WTC11 (cell line): ENCODE data around the gene ADCY2. TPM values are rescaled to one million over a fixed set of nuclear protein-coding genes. Genes with fewer than 3 reads are reported as not detected.

Experiments
- ATAC-seq: fragments of 200-7000 bp; cut with Tn5 transposase; 2 replicates; pipeline ENCODE4 v1.10.0; 2021; ENCODE audit warnings: mild to moderate bottlenecking, moderate library complexity
- CTCF ChIA-PET: fragments of 300-600 bp; sonication (Branson Sonifier 250); formaldehyde crosslinking; loops from one replicate; lab custom pipeline; 2021; ENCODE audit warnings: antibody characterized with exemption; lab: Charles Lee
- POLR2A ChIA-PET: fragments of 350-600 bp; sonication (Branson Sonifier 250); formaldehyde crosslinking; loops from one replicate; lab custom pipeline; 2021; ENCODE audit warnings: antibody characterized with exemption; lab: Charles Lee
- DNase-seq: peaks from one replicate; pipeline ENCODE4 v3.0.0; 2021; ENCODE audit warnings: low spot score
- H3K27ac Mint-ChIP-seq: 2 replicates; pipeline ENCODE4 v1.8.0; 2021; ENCODE audit warnings: mixed read lengths
- H3K27me3 Mint-ChIP-seq: 2 replicates; pipeline ENCODE4 v1.8.0; 2021; ENCODE audit warnings: low read depth, mild to moderate bottlenecking, moderate library complexity, mixed read lengths
- H3K36me3 Mint-ChIP-seq: 2 replicates; pipeline ENCODE4 v1.8.0; 2021; ENCODE audit warnings: mixed read lengths
- H3K4me1 Mint-ChIP-seq: 2 replicates; pipeline ENCODE4 v1.8.0; 2022; ENCODE audit warnings: mixed read lengths
- H3K4me3 Mint-ChIP-seq: 2 replicates; pipeline ENCODE4 v1.8.0; 2021; ENCODE audit warnings: mild to moderate bottlenecking, moderate library complexity, mixed read lengths
- H3K9me3 Mint-ChIP-seq: 2 replicates; pipeline ENCODE4 v1.8.0; 2021; ENCODE audit warnings: mixed read lengths
- AFF4 ChIP-seq: sonication (generic); formaldehyde crosslinking; IDR thresholded peaks from 2 replicates; pipeline ENCODE4 v1.8.1; 2023; ENCODE audit warnings: mild to moderate bottlenecking, missing genetic modification reagents, borderline replicate concordance
- ATF1 ChIP-seq: sonication (generic); formaldehyde crosslinking; IDR thresholded peaks from 2 replicates; pipeline ENCODE4 v1.8.1; 2023; ENCODE audit warnings: mild to moderate bottlenecking, moderate library complexity, missing genetic modification reagents
- ATF3 ChIP-seq: sonication (generic); formaldehyde crosslinking; conservative IDR thresholded peaks from 2 replicates; pipeline ENCODE4 v1.8.1; 2022; ENCODE audit warnings: mild to moderate bottlenecking, missing genetic modification reagents
- CBFB ChIP-seq: sonication (generic); formaldehyde crosslinking; IDR thresholded peaks from 2 replicates; pipeline ENCODE4 v1.8.1; 2022; ENCODE audit warnings: mild to moderate bottlenecking, low read depth, missing genetic modification reagents
- CDX4 ChIP-seq: fragments of 250-450 bp; sonication (Bioruptor Pico); IDR thresholded peaks from 2 replicates; pipeline ENCODE4 v1.9.0; 2021; ENCODE audit warnings: moderate library complexity, mild to moderate bottlenecking, inconsistent platforms, borderline replicate concordance
- CREB1 ChIP-seq: sonication (generic); formaldehyde crosslinking; IDR thresholded peaks from 2 replicates; pipeline ENCODE4 v1.8.0; 2023; ENCODE audit warnings: mild to moderate bottlenecking, missing genetic modification reagents
- E2F4 ChIP-seq: sonication (generic); formaldehyde crosslinking; IDR thresholded peaks from 2 replicates; pipeline ENCODE4 v1.8.1; 2022; ENCODE audit warnings: low read depth, mild to moderate bottlenecking, moderate library complexity, missing genetic modification reagents, borderline replicate concordance
- EMX1 ChIP-seq: fragments of 250-450 bp; sonication (Bioruptor Pico); IDR thresholded peaks from 2 replicates; pipeline ENCODE4 v1.8.0; 2021; ENCODE audit warnings: mild to moderate bottlenecking
- ETV6 ChIP-seq: sonication (generic); formaldehyde crosslinking; IDR thresholded peaks from 2 replicates; pipeline ENCODE4 v1.8.1; 2022; ENCODE audit warnings: mild to moderate bottlenecking, missing genetic modification reagents
- FOXJ3 ChIP-seq: sonication (generic); formaldehyde crosslinking; IDR thresholded peaks from 2 replicates; pipeline ENCODE4 v1.9.0; 2021; ENCODE audit warnings: missing genetic modification reagents, mild to moderate bottlenecking, borderline replicate concordance
- HMGXB4 ChIP-seq: sonication (generic); formaldehyde crosslinking; IDR thresholded peaks from 2 replicates; pipeline ENCODE4 v1.8.1; 2023; ENCODE audit warnings: mild to moderate bottlenecking, moderate library complexity, missing genetic modification reagents
- IRF1 ChIP-seq: sonication (generic); formaldehyde crosslinking; IDR thresholded peaks from 2 replicates; pipeline ENCODE4 v1.8.0; 2023; ENCODE audit warnings: missing genetic modification reagents
- JUN ChIP-seq: sonication (generic); formaldehyde crosslinking; IDR thresholded peaks from 2 replicates; pipeline ENCODE4 v1.8.0; 2023; ENCODE audit warnings: mild to moderate bottlenecking, missing genetic modification reagents
- KAT7 ChIP-seq: sonication (generic); formaldehyde crosslinking; IDR thresholded peaks from 2 replicates; pipeline ENCODE4 v1.8.1; 2023; ENCODE audit warnings: missing genetic modification reagents, mild to moderate bottlenecking, borderline replicate concordance
- PREB ChIP-seq: sonication (generic); formaldehyde crosslinking; IDR thresholded peaks from 2 replicates; pipeline ENCODE4 v1.8.1; 2022; ENCODE audit warnings: mild to moderate bottlenecking, missing genetic modification reagents, moderate library complexity, borderline replicate concordance
- RELA ChIP-seq: sonication (generic); formaldehyde crosslinking; IDR thresholded peaks from 2 replicates; pipeline ENCODE4 v1.8.1; 2022; ENCODE audit warnings: missing genetic modification reagents, mild to moderate bottlenecking, borderline replicate concordance
- STAT6 ChIP-seq: sonication (generic); formaldehyde crosslinking; conservative IDR thresholded peaks from 2 replicates; pipeline ENCODE4 v1.8.1; 2023; ENCODE audit warnings: mild to moderate bottlenecking, low read depth, missing genetic modification reagents, moderate library complexity
- TEAD4 ChIP-seq: sonication (generic); formaldehyde crosslinking; IDR thresholded peaks from 2 replicates; pipeline ENCODE4 v1.8.0; 2022; ENCODE audit warnings: mild to moderate bottlenecking, missing genetic modification reagents
- USF2 ChIP-seq: sonication (generic); formaldehyde crosslinking; IDR thresholded peaks from 2 replicates; pipeline ENCODE4 v1.8.1; 2023; ENCODE audit warnings: mild to moderate bottlenecking, missing genetic modification reagents, moderate library complexity
- ZNF512 ChIP-seq: sonication (generic); formaldehyde crosslinking; IDR thresholded peaks from 2 replicates; pipeline ENCODE4 v1.8.1; 2022; ENCODE audit warnings: missing genetic modification reagents, borderline replicate concordance
- total RNA-seq: library from RNA; stranded (reverse); gene quantifications from 3 replicates; pipeline ENCODE4 v1.2.3, GENCODE V29; 2021

Gene ADCY2
- total RNA-seq, 1 experiment from 2014 or later, result 142 TPM

- no peak for TF ChIP-seq IRF1
- no peak for TF ChIP-seq EMX1 (CRISPR knock-in tag)
- TF ChIP-seq HMGXB4, result no peak
- TF ChIP-seq JUN, result no peak
- TF ChIP-seq ATF1 (CRISPR knock-in tag), result no peak
- TF ChIP-seq CDX4 (CRISPR knock-in tag), result no peak
- TF ChIP-seq USF2, result no peak
- TF ChIP-seq, all 79 proteins: peak for 0
Observed at GRCh38 chr5:7845557-7845956, 449.6 kb downstream of the ADCY2 start (continued).

- H3K9me3 Mint-ChIP-seq, result peaks cover 3% of the 10 kb centered on the region
- H3K27me3 Mint-ChIP-seq, result peaks cover 70% of the 10 kb centered on the region
- H3K4me1 Mint-ChIP-seq, result peaks cover 6% of the 10 kb centered on the region
- no peak for DNase-seq
- ChIA-PET CTCF (no interaction called here), POLR2A (no interaction called here)
- H3K27ac Mint-ChIP-seq, result no peak overlapping the region
- no peak overlapping the region for H3K4me3 Mint-ChIP-seq
- TF ChIP-seq FOXJ3 (CRISPR knock-in tag), result no peak
- no peak for TF ChIP-seq PREB (CRISPR knock-in tag)
- TF ChIP-seq ETV6 (CRISPR knock-in tag), result no peak
- no peak for TF ChIP-seq RELA (CRISPR knock-in tag)
- no peak for TF ChIP-seq E2F4 (CRISPR knock-in tag)
- TF ChIP-seq TEAD4 (CRISPR knock-in tag), result no peak
- TF ChIP-seq CREB1 (CRISPR knock-in tag), result no peak
- no peak for TF ChIP-seq AFF4
- TF ChIP-seq ZNF512 (CRISPR knock-in tag), result no peak
- TF ChIP-seq KAT7, result no peak
- no peak for TF ChIP-seq STAT6 (CRISPR knock-in tag)
- no peak for TF ChIP-seq EMX1 (CRISPR knock-in tag)
- TF ChIP-seq CBFB (CRISPR knock-in tag), result no peak
- no peak for TF ChIP-seq ATF3 (CRISPR knock-in tag)
- ATAC-seq, result no peak
- no peaks in the 10 kb centered on the region for H3K36me3 Mint-ChIP-seq
Observed at GRCh38 chr5:7846327-7846726, 450.4 kb downstream of the ADCY2 start.
